K562 (cell line): Measurements from ENCODE around the gene POLR1A. TPM values are rescaled to one million over a fixed set of nuclear protein-coding genes. Genes with fewer than 3 reads are reported as not detected.

ENCODE experiments used
- BCL6 ChIP-seq: fragments of 250-450 bp; sonication (Bioruptor Pico); IDR thresholded peaks from 2 replicates; pipeline ENCODE4 v1.4.0; 2020
- BRD4 ChIP-seq: fragments of 200-600 bp; sonication (generic); IDR thresholded peaks from 2 replicates; pipeline ENCODE4 v1.6.1; 2017; ENCODE audit warnings: inconsistent platforms
- CBFA2T2 ChIP-seq: fragments of 450-650 bp; conservative IDR thresholded peaks from 2 replicates; pipeline ENCODE4 v1.6.1; 2017; ENCODE audit warnings: mild to moderate bottlenecking
- ERF ChIP-seq: fragments of 450-650 bp; formaldehyde crosslinking; IDR thresholded peaks from 2 replicates; pipeline ENCODE4 v1.4.0; 2020; ENCODE audit warnings: mild to moderate bottlenecking, mixed read lengths
- LCOR ChIP-seq: sonication (generic); formaldehyde crosslinking; IDR thresholded peaks from 2 replicates; pipeline ENCODE4 v1.8.0; 2022; ENCODE audit warnings: mild to moderate bottlenecking, missing genetic modification reagents
- MED1 ChIP-seq: sonication (generic); formaldehyde crosslinking; IDR thresholded peaks from 2 replicates; pipeline ENCODE4 v1.8.1; 2023; ENCODE audit warnings: missing genetic modification reagents, borderline replicate concordance
- MEIS2 ChIP-seq: fragments of 450-650 bp; IDR thresholded peaks from 2 replicates; pipeline ENCODE4 v1.6.1; 2014; ENCODE audit warnings: mild to moderate bottlenecking; ENCODE audit not compliant: partially characterized antibody
- NCOA1 ChIP-seq: fragments of 450-650 bp; IDR thresholded peaks from 2 replicates; pipeline ENCODE4 v1.6.1; 2016; ENCODE audit warnings: low read depth
- NFXL1 ChIP-seq: fragments of 450-650 bp; formaldehyde crosslinking; IDR thresholded peaks from 2 replicates; pipeline ENCODE4 v1.4.0; 2021; ENCODE audit warnings: mild to moderate bottlenecking
- NFYB ChIP-seq: IDR thresholded peaks from 2 replicates; pipeline ENCODE4 v1.6.1; 2011; ENCODE audit warnings: mild to moderate bottlenecking, moderate library complexity; ENCODE audit not compliant: insufficient read length; ENCODE audit errors: extremely low read depth
- NR3C1 ChIP-seq: sonication (generic); formaldehyde crosslinking; IDR thresholded peaks from 2 replicates; pipeline ENCODE4 v1.8.1; 2022; ENCODE audit warnings: missing genetic modification reagents
- POLR2AphosphoS5 ChIP-seq: IDR thresholded peaks from 2 replicates; pipeline ENCODE4 v1.6.1; 2011; ENCODE audit warnings: mild to moderate bottlenecking, low read depth, low read length, moderate library complexity; ENCODE audit not compliant: control insufficient read depth, insufficient read depth
- STAT5A ChIP-seq: IDR thresholded peaks from 2 replicates; pipeline ENCODE4 v1.6.1; 2012; ENCODE audit warnings: low read length, inconsistent platforms, borderline replicate concordance
- TAF15 ChIP-seq: fragments of 200-400 bp; formaldehyde crosslinking; IDR thresholded peaks from 2 replicates; pipeline ENCODE4 v1.6.1; 2017; ENCODE audit warnings: mild to moderate bottlenecking, low read depth, low read length, moderate library complexity
- TEAD2 ChIP-seq: fragments of 450-650 bp; IDR thresholded peaks from 2 replicates; pipeline ENCODE4 v1.6.1; 2016; ENCODE audit warnings: missing genetic modification characterization, control low read depth, missing compliant biosample characterization
- TFAP4 ChIP-seq: sonication (generic); formaldehyde crosslinking; IDR thresholded peaks from 2 replicates; pipeline ENCODE4 v1.8.0; 2022; ENCODE audit warnings: missing genetic modification reagents, mild to moderate bottlenecking, moderate library complexity, borderline replicate concordance
- TRIM24 ChIP-seq, 2 experiments: fragments of 450-650 bp; IDR thresholded peaks; 2 replicates each; pipeline ENCODE4 v1.6.1; 2016
- ZBTB33 ChIP-seq: sonication (generic); formaldehyde crosslinking; IDR thresholded peaks from 2 replicates; pipeline ENCODE4 v1.8.1; 2023; ENCODE audit warnings: mild to moderate bottlenecking, missing genetic modification reagents
- ZNF146 ChIP-seq: IDR thresholded peaks from one replicate; pipeline ENCODE4 v1.6.1; 2018; ENCODE audit warnings: missing compliant biosample characterization; ENCODE audit not compliant: unreplicated experiment
- ZNF217 ChIP-seq: sonication (generic); formaldehyde crosslinking; IDR thresholded peaks from 2 replicates; pipeline ENCODE4 v1.8.0; 2022; ENCODE audit warnings: mild to moderate bottlenecking, missing genetic modification reagents
- ZNF311 ChIP-seq: fragments of 250-450 bp; sonication (Bioruptor Pico); IDR thresholded peaks from 2 replicates; pipeline ENCODE4 v1.4.0; 2020; ENCODE audit warnings: mild to moderate bottlenecking, moderate library complexity
- ZNF324 ChIP-seq: fragments of 250-450 bp; sonication (Bioruptor Pico); IDR thresholded peaks from 2 replicates; pipeline ENCODE4 v1.4.0; 2020; ENCODE audit warnings: mild to moderate bottlenecking
- ZNF395 ChIP-seq: fragments of 200-800 bp; sonication (Bioruptor generic); IDR thresholded peaks from 2 replicates; pipeline ENCODE4 v1.6.1; 2017; ENCODE audit warnings: missing genetic modification characterization, missing compliant biosample characterization
- polyA plus RNA-seq, 8 experiments: library from polyadenylated mRNA; depleted of rRNA in 4 of 8; stranded (reverse) in 5 of 8; unstranded in 3 of 8; fragments of >200 nt; fragmentation: Nextera tagmentation in 2 of 8; fragmentation: Illumina TruSeq in 1 of 8; extraction: Ambion mirVana in 2 of 8; extraction: Trizol in 1 of 8; gene quantifications; 2 replicates each; pipeline versions ENCODE4 v1.2.1 to v1.2.3, GENCODE V29; 2011 to 2014; ENCODE audit warnings: inconsistent platforms in 1 of 8, missing spikeins in 1 of 8
- total RNA-seq, 7 experiments: library from RNA; depleted of rRNA in 6 of 7; stranded (reverse); fragments of >200 nt in 6 of 7; fragmentation: Illumina TruSeq in 2 of 7; extraction: Trizol in 2 of 7; gene quantifications; 2 replicates each; pipeline versions ENCODE4 v1.2.1 to v1.2.3, GENCODE V29; 2011 to 2021; ENCODE audit warnings: low replicate concordance in 1 of 7
- TF ChIP-seq, protein P1 (sequence below): sonication (generic); formaldehyde crosslinking; IDR thresholded peaks from 2 replicates; pipeline ENCODE4 v1.8.1; 2022; ENCODE audit warnings: missing genetic modification reagents

The POLR1A gene
- total and polyA plus RNA-seq, 9 of the 15 experiments (the other 6 are each of a cell fraction or from before 2014, with no cell fraction given) = 3.0 to 72.1 (median 21.8) TPM

DNA sequence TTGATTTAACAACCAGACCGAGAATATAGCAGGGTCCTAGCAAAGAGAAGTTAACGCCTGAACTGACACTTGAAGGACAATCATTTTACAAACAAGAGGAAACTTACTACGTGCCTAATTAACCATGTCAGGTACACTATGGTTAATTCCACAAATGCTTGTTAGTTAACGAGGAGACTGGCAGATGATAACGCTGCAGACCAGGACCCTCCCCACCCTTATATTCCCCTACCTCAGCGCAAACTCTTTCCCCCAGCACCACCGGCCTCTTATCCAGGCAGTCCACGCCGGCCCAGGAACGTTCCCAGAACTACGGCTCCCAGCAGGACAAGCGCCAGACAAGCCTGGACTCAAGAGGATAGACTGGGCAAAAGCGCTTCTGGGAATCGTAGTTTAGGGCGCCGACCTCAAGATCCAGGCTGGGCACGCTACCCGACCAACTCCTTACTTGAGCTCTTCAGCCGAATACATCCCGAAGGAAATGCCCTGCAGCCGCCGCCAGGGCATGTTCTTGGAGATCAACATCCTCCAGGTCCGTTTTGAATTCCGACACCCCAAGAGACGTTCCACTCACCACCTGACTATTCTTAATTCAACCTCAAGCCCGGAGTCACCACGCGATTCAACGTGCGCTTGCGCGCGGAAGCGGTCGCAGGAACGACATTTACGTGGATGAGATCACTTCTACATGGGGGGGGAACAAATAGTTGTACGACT is at the start of gene POLR1A (continued):
- TF ChIP-seq MEIS2 = peak; percentile 83
- no peak for TF ChIP-seq ZNF324 (CRISPR knock-in tag)
- TF ChIP-seq TAF15 = no peak
- TF ChIP-seq, protein P1, sequence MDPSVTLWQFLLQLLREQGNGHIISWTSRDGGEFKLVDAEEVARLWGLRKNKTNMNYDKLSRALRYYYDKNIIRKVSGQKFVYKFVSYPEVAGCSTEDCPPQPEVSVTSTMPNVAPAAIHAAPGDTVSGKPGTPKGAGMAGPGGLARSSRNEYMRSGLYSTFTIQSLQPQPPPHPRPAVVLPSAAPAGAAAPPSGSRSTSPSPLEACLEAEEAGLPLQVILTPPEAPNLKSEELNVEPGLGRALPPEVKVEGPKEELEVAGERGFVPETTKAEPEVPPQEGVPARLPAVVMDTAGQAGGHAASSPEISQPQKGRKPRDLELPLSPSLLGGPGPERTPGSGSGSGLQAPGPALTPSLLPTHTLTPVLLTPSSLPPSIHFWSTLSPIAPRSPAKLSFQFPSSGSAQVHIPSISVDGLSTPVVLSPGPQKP (CRISPR knock-in tag) = no peak
- no peak for TF ChIP-seq ZNF146
- TF ChIP-seq ZNF311 (CRISPR knock-in tag) = no peak
- TF ChIP-seq MED1 (CRISPR knock-in tag) = no peak
- no peak for TF ChIP-seq BCL6 (CRISPR knock-in tag)
- TF ChIP-seq NFXL1 (CRISPR knock-in tag) = no peak
- no peak for TF ChIP-seq STAT5A
- peak; percentile 56; the same call in 1 of the 2 replicates for TF ChIP-seq TFAP4 (CRISPR knock-in tag)
- no peak for TF ChIP-seq NFYB
- no peak for TF ChIP-seq NR3C1 (CRISPR knock-in tag)
- no peak for TF ChIP-seq TRIM24 (IDR thresholded peaks at IDR 0.05)
- TF ChIP-seq NCOA1 = no peak
- no peak for TF ChIP-seq BRD4
- no peak for TF ChIP-seq CBFA2T2
- TF ChIP-seq ERF = 0 out of 2 replicates have a peak, but pooled peaks have one; percentile 36
- TF ChIP-seq TEAD2 (tag) = no peak
- no peak for TF ChIP-seq ZBTB33 (CRISPR knock-in tag)
- TF ChIP-seq ZNF217 (CRISPR knock-in tag) = no peak
- no peak for TF ChIP-seq POLR2AphosphoS5
- TF ChIP-seq ZNF395 (CRISPR knock-in tag) = peak; percentile 93
- peak; percentile 81; the same call in 1 of the 2 replicates for TF ChIP-seq LCOR (CRISPR knock-in tag)
